NOMO-1 treated with DMSO at 0.1 percent for 48 hours (cell line): ENCODE results near the gene KLHL10.
"Not testable (repeated sequence)": the region's sequence is repeated elsewhere in the genome, so short reads cannot be mapped to it uniquely, and the experiment has no call there.

Source experiments
- DNase-seq: peaks from one replicate; lab custom pipeline; 2025; ENCODE audit not compliant: unreplicated experiment; lab: John Stamatoyannopoulos, UW

Gene KLHL10

GRCh38 chr17:41813152-41813680, 24.4 kb upstream of the KLHL10 start:
- DNase-seq, result no peak

GRCh38 chr17:41813699-41814124, 23.9 kb upstream of the KLHL10 start:
- DNase-seq, result no peak

GRCh38 chr17:41814195-41814594, 23.4 kb upstream of the KLHL10 start:
- no peak for DNase-seq

GRCh38 chr17:41816637-41817320, 20.8 kb upstream of the KLHL10 start:
- no peak for DNase-seq

- no peak for DNase-seq
Measured at GRCh38 chr17:41818024-41818423, 19.6 kb upstream of the KLHL10 start.

GRCh38 chr17:41821776-41822175, 15.8 kb upstream of the KLHL10 start:
- DNase-seq, result no peak

- no peak for DNase-seq
Measured at GRCh38 chr17:41822216-41823140, 15.1 kb upstream of the KLHL10 start.

- no peak for DNase-seq
Measured at GRCh38 chr17:41823141-41823524, 14.5 kb upstream of the KLHL10 start.

- DNase-seq, result no peak
Measured at GRCh38 chr17:41823580-41823979, 14.0 kb upstream of the KLHL10 start.

GRCh38 chr17:41824086-41824485, 13.5 kb upstream of the KLHL10 start:
- no peak for DNase-seq

GRCh38 chr17:41825175-41825845, 12.3 kb upstream of the KLHL10 start:
- no peak for DNase-seq

GRCh38 chr17:41829961-41830360, 7.7 kb upstream of the KLHL10 start:
- not testable (repeated sequence) for DNase-seq

GRCh38 chr17:41835214-41835799, 2.3 kb upstream of the KLHL10 start:
- DNase-seq, result peak; percentile 31

- no peak for DNase-seq
Measured at GRCh38 chr17:41835800-41836549, 1.6 kb upstream of the KLHL10 start, which contains the start of gene NT5C3B. NT5C3B (minus strand) TSS chr17:41836232; CDS start chr17:41836193, 39 bp downstream.

- no peak for DNase-seq
Measured at GRCh38 chr17:41836550-41837196, 952 bp upstream of the KLHL10 start.

GRCh38 chr17:41839448-41839847, 1.8 kb downstream of the KLHL10 start:
- not testable (repeated sequence) for DNase-seq

GRCh38 chr17:41840781-41841180, 3.2 kb downstream of the KLHL10 start:
- not testable (repeated sequence) for DNase-seq

- DNase-seq, result no peak
Measured at GRCh38 chr17:41844971-41845370, 7.3 kb downstream of the KLHL10 start.

- DNase-seq, result no peak
Measured at GRCh38 chr17:41848788-41849187, 11.2 kb downstream of the KLHL10 start.
